Colonic mucosa (tissue), 4 donors: ENCODE measurements around the gene LGI2. TPM values are rescaled to one million over a fixed set of nuclear protein-coding genes. Genes with fewer than 3 reads are reported as not detected.
"Not testable (repeated sequence)": the region's sequence is repeated elsewhere in the genome, so short reads cannot be mapped to it uniquely, and the experiment has no call there.

Experiments
- DNase-seq: peaks from one replicate; pipeline ENCODE4 v3.0.0-alpha.2; 2020
- H3K27ac ChIP-seq: fragments of 200-600 bp; one replicate; pipeline ENCODE4 v1.8.0; 2021
- H3K27me3 ChIP-seq: fragments of 200-600 bp; one replicate; pipeline ENCODE4 v1.8.0; 2021
- H3K36me3 ChIP-seq: fragments of 200-600 bp; one replicate; pipeline ENCODE4 v1.8.0; 2021
- H3K4me1 ChIP-seq: fragments of 200-600 bp; one replicate; pipeline ENCODE4 v1.8.0; 2021; ENCODE audit warnings: mild to moderate bottlenecking
- H3K4me3 ChIP-seq: fragments of 200-600 bp; one replicate; pipeline ENCODE4 v1.8.0; 2021
- H3K9ac ChIP-seq, 2 donors: one replicate each; pipeline ENCODE4 v1.7.0; 2013; ENCODE audit warnings: control low read depth in 2 of 2, low read depth in 2 of 2, low read length in 2 of 2
- H3K9me3 ChIP-seq: fragments of 200-600 bp; one replicate; pipeline ENCODE4 v1.8.0; 2021
- CTCF ChIP-seq: fragments of 200-600 bp; IDR thresholded peaks from one replicate; pipeline ENCODE4 v1.8.0; 2022; ENCODE audit warnings: antibody characterized with exemption, mild to moderate bottlenecking
- intact Hi-C: fragments of 100-400 bp; cut with DNase I; formaldehyde crosslinking; loops from one replicate; pipeline ENCODE4 v1.14.1; 2022
- total RNA-seq, 2 donors: library from RNA; stranded (reverse); fragmentation: NEBNext Ultra II Directional in 1 of 2; extraction: Animal tissue kit (Norgen Biotek cat#: 25700) in 1 of 2; gene quantifications; one replicate each; pipeline ENCODE4 v1.2.1, GENCODE V29; 2021
- donor health status: healthy.
- donor health status: DM: no; HTN: no; CAD: no.
- donor health status: DM: no; HTN: no; CAD: no.

The LGI2 gene
- total RNA-seq, 2 donors from 2014 or later, result 0.32 to 0.82 TPM

- Histone ChIP-seq H3K27ac (no peak overlapping the region), H3K27me3 (no peaks in the 10 kb centered on the region), H3K36me3 (no peaks in the 10 kb centered on the region), H3K9ac (no peak overlapping the region), H3K4me3 (no peak overlapping the region), H3K9me3 (no peaks in the 10 kb centered on the region), H3K4me1 (no peaks in the 10 kb centered on the region)
- intact Hi-C loops, result no loop called here
- no peak for DNase-seq
- no peak for TF ChIP-seq CTCF
These were observed 29.0 kb upstream of the LGI2 start for GRCh38 chr4:25059791-25060190.

GRCh38 chr4:25058796-25059195 is 28.1 kb upstream of the LGI2 start:
- H3K9ac ChIP-seq, result no peak overlapping the region
- H3K4me3 ChIP-seq, result no peak overlapping the region
- no peaks in the 10 kb centered on the region for H3K9me3 ChIP-seq
- no peak for DNase-seq
- no peaks in the 10 kb centered on the region for H3K4me1 ChIP-seq
- intact Hi-C loops, result no loop called here
- no peaks in the 10 kb centered on the region for H3K27me3 ChIP-seq
- no peaks in the 10 kb centered on the region for H3K36me3 ChIP-seq
- H3K27ac ChIP-seq, result no peak overlapping the region
- TF ChIP-seq CTCF, result no peak

- Histone ChIP-seq H3K27me3 (no peaks in the 10 kb centered on the region), H3K4me3 (no peak overlapping the region), H3K27ac (no peak overlapping the region), H3K36me3 (no peaks in the 10 kb centered on the region), H3K9ac (no peak overlapping the region), H3K9me3 (no peaks in the 10 kb centered on the region), H3K4me1 (no peaks in the 10 kb centered on the region)
- intact Hi-C loops, result no loop called here
- DNase-seq, result no peak
- no peak for TF ChIP-seq CTCF
These were observed 26.6 kb upstream of the LGI2 start for GRCh38 chr4:25057299-25057698.

DNA sequence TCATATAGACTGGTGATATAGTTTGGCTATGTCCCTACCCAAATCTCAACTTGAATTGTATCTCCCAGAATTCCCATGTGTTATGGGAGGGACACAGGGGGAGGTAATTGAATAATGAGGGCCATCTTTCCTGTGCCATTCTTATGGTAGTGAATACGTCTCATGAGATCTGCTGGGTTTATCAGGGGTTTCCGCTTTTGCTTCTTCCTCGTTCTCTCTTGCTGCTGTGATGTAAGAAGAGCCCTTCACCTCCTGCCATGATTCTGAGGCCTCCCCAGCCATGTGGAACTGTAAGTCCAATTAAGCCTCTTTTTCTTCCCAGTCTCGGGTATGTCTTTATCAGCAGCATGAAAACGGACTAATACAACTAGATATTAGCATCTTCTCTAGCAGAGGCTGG is 21.3 kb upstream of the LGI2 start:
- H3K4me1 ChIP-seq, H3K4me3 ChIP-seq, H3K27ac ChIP-seq, H3K27me3 ChIP-seq, H3K9ac ChIP-seq, H3K9me3 ChIP-seq, DNase-seq, intact Hi-C loops, H3K36me3 ChIP-seq: not testable (repeated sequence)

DNA sequence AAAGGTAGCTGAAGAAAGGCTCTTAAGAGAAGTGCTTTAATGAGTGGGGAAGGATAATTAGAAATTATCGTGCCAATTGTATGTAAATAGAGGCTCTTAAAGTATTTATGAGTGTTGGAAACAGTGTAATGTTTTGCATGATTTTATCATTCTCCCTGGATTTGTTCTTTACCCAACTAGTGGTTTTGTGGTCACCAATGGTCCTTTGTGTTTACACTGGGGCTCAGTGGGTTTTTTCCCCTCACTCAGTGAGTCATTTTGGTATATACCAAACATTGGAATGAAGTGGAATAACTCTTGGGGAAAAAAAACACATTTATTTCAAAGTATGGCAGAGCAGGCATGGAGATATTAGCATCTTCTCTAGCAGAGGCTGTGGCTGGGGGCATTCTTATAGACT is 20.8 kb upstream of the LGI2 start:
- Histone ChIP-seq H3K27ac (no peak overlapping the region), H3K27me3 (no peaks in the 10 kb centered on the region), H3K9me3 (no peaks in the 10 kb centered on the region), H3K36me3 (no peaks in the 10 kb centered on the region), H3K4me1 (no peaks in the 10 kb centered on the region), H3K4me3 (no peak overlapping the region), H3K9ac (no peak overlapping the region)
- intact Hi-C loops, result no loop called here
- TF ChIP-seq CTCF, result no peak
- DNase-seq, result no peak

- Histone ChIP-seq H3K27me3 (no peaks in the 10 kb centered on the region), H3K36me3 (no peaks in the 10 kb centered on the region), H3K9ac (no peak overlapping the region), H3K27ac (no peak overlapping the region), H3K4me1 (no peaks in the 10 kb centered on the region), H3K9me3 (no peaks in the 10 kb centered on the region), H3K4me3 (no peak overlapping the region)
- no peak for DNase-seq
- no peak for TF ChIP-seq CTCF
- intact Hi-C loops, result no loop called here
These were observed 19.8 kb upstream of the LGI2 start for GRCh38 chr4:25050370-25051078.
